ENCODE measurements around the gene AGBL2. TPM values are rescaled to one million over a fixed set of nuclear protein-coding genes. Genes with fewer than 3 reads are reported as not detected.
"Not testable (repeated sequence)": the region's sequence is repeated elsewhere in the genome, so short reads cannot be mapped to it uniquely, and the experiment has no call there.

The AGBL2 gene, protein sequence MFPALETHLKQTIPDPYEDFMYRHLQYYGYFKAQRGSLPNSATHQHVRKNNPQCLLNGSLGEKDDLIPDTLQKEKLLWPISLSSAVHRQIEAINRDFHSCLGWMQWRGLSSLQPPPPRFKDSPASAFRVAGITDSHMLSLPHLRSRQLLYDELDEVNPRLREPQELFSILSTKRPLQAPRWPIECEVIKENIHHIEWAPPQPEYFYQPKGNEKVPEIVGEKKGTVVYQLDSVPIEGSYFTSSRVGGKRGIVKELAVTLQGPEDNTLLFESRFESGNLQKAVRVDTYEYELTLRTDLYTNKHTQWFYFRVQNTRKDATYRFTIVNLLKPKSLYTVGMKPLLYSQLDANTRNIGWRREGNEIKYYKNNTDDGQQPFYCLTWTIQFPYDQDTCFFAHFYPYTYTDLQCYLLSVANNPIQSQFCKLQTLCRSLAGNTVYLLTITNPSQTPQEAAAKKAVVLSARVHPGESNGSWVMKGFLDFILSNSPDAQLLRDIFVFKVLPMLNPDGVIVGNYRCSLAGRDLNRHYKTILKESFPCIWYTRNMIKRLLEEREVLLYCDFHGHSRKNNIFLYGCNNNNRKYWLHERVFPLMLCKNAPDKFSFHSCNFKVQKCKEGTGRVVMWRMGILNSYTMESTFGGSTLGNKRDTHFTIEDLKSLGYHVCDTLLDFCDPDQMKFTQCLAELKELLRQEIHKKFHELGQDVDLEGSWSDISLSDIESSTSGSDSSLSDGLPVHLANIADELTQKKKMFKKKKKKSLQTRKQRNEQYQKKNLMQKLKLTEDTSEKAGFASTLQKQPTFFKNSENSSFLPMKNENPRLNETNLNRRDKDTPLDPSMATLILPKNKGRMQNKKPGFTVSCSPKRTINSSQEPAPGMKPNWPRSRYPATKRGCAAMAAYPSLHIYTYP
- total RNA-seq: 2.7 TPM

DNA sequence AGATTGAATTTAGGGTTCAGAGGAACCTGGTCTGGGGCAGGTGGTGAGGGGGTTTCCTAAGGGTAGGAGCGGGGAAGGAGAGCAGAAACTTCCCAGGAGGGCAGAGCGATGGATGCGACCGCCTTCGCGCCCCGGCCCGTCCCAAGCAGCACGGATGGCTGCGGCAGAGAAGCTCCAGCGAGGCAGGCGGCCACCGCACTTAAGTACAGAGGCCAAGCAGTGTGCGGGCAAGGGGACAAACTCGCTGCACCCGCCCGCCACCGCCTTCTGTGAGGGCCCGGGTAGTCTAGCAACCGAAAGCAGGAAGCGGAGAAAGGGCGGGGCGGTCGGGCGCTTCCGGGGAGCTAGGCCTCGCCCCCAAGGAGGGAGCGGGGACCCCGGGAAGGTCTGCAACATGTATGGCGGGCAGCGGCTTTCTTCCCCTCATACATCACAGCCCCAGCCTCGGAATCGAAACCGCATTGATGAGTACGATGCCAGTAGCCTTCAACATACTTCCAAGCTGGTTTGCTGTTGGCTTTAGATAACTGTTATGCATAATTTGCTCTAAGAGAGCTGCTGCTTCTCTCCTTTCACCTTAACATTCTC is at the start of gene AGBL2:
Gene AGBL2, minus strand, starts transcription at position 288 of the 588 bp plus-strand sequence. CDS start 719 bp downstream, outside the sequence.
- ATAC-seq (peak; percentile 87), DNase-seq (ENCODE audit: low spot score) (peak; percentile 79)

DNA sequence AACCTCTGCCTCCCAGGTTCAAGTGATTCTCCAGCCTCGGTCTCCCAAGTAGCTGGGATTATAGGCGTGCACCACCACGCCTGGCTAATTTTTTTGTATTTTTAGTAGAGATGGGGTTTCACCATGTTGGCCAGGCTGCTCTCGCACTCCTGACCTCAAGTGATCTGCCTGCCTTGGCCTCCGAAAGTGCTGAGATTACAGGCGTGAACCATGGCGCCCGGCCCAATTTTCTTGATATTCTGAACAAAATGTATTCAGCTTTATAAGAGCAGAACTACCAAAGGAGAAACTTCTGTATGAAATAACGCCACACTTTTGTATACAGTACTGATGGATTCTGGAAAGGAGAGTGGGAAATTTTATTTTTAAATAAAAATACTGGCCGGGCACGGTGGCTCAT is 44.1 kb upstream of the AGBL2 start:
- ATAC-seq: not testable (repeated sequence)

GRCh38 chr11:47756208-47756607 is 41.0 kb upstream of the AGBL2 start:
- ATAC-seq (no peak), DNase-seq (ENCODE audit: low spot score) (no peak)

More for the DNA sequence above, 44.1 kb upstream of the AGBL2 start:
- DNase-seq (ENCODE audit: low spot score): not testable (repeated sequence)

- DNase-seq (ENCODE audit: low spot score) (no peak), ATAC-seq (no peak)
These were observed 35.6 kb upstream of the AGBL2 start for GRCh38 chr11:47750725-47751124.

GRCh38 chr11:47742494-47742893 is 27.3 kb upstream of the AGBL2 start:
- ATAC-seq; DNase-seq (ENCODE audit: low spot score): not testable (repeated sequence)

DNA sequence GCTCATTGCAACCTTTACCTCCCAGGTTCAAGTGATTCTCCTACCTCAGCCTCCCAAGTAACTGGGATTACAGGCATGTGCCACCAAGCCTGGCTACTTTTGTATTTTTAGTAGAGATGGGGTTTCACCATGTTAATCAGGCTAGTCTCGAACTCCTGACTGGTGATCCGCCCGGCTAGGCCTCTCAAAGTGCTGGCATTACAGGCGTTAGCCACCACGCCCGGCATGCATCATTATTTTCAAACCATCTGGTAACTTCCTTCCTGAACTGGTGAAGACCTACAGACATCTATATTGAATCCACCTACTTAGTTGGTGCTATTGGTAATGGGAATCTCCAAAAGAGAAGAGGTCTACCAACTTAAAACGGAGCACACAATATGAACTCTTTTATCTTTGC is 22.6 kb upstream of the AGBL2 start:
- not testable (repeated sequence) for ATAC-seq; DNase-seq (ENCODE audit: low spot score)

DNA sequence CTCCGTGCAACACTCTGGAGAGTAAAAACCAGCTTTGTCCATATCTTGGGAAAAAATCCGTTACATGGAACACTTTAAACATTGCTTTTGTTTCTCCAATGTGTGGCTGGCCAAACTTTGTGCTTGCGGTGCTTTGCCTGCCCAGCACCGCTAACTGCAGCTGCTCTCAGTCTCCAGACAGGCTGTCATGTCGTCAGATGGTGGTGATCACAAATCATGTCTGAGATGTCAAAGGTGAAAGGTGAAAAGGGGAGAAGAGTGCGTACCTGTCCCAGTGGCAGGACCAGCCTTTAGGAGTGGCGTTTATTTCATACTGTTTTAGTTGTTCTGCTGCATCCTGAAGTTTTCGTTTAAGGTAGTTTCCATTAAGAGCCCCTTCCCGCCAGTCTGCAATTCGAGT is 17.1 kb upstream of the AGBL2 start:
- no peak for ATAC-seq
- no peak for DNase-seq (ENCODE audit: low spot score)

GRCh38 chr11:47731475-47731874 is 16.3 kb upstream of the AGBL2 start:
- DNase-seq (ENCODE audit: low spot score) (no peak), ATAC-seq (no peak)

- ATAC-seq: no peak
- DNase-seq (ENCODE audit: low spot score): peak; percentile 71
These were observed 11.8 kb upstream of the AGBL2 start for GRCh38 chr11:47726878-47727514.

GRCh38 chr11:47726118-47726442 is 10.9 kb upstream of the AGBL2 start:
- peak; percentile 60 for ATAC-seq
- peak; percentile 61 for DNase-seq (ENCODE audit: low spot score)

- ATAC-seq (peak; percentile 5), DNase-seq (ENCODE audit: low spot score) (peak; percentile 0)
These were observed 10.4 kb upstream of the AGBL2 start for GRCh38 chr11:47725442-47726117.

GRCh38 chr11:47724041-47724729 is 9.0 kb upstream of the AGBL2 start:
- DNase-seq (ENCODE audit: low spot score) (peak; percentile 85), ATAC-seq (peak; percentile 81)

GRCh38 chr11:47723041-47723440 is 7.9 kb upstream of the AGBL2 start:
- DNase-seq (ENCODE audit: low spot score): peak; percentile 60
- peak; percentile 50 for ATAC-seq

- DNase-seq (ENCODE audit: low spot score) (peak; percentile 7), ATAC-seq (no peak)
These were observed 5.5 kb upstream of the AGBL2 start for GRCh38 chr11:47720651-47721050.

GRCh38 chr11:47716692-47717091 is 1.5 kb upstream of the AGBL2 start:
- peak; percentile 11 for DNase-seq (ENCODE audit: low spot score)
- peak; percentile 5 for ATAC-seq

DNA sequence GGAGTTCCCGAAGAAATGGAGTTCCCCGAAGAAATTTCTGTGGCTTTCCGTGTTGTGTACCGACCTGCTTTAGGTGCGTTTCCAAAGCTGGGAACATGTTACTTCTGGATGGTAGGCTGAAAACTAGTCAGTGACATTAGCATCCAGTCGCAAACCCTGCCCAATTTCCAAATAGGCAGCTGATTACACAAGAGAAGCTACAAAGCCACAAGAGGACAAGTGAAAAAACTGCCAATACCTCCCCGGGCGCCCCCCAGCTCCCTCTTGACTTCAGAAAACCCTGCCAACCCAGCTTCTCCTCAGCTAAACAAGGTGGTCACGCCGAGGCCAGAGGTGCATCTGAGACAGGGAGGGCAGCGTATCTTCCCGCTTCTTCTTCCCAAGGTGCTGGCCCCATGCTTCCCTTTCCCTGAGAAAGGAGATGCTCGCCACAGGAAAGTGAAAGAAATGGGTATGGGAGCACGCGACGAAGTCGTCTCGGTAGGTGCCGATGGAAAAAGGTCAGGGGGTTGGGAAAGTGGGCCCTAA is 551 bp downstream of the AGBL2 start:
- ATAC-seq (peak; percentile 72), DNase-seq (ENCODE audit: low spot score) (peak; percentile 59)

- DNase-seq (ENCODE audit: low spot score): no peak
- peak; percentile 11 for ATAC-seq
These were observed 3.4 kb downstream of the AGBL2 start for GRCh38 chr11:47711816-47712215.

DNA sequence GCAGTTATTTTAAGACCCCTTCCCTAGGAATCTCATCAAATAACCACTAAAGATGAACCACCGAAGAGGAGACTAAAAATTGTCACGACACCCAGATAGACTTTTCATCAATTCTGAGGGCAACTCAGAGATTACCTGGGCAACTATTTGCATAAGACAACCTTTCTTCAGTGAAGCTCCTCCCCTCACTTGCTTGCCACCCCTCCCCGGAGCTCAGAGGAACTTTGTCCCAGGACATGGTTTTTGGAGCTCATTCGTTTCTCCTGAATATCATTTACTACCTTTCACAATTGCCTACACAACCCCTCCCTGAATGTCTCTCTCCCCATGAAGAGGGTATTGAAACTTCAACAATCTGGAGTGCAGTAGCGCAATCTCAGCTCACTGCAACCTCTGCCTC is 3.9 kb downstream of the AGBL2 start:
- ATAC-seq (peak; percentile 62), DNase-seq (ENCODE audit: low spot score) (no peak)

- not testable (repeated sequence) for ATAC-seq
These were observed 7.8 kb downstream of the AGBL2 start for GRCh38 chr11:47707275-47707786.

More at GRCh38 chr11:47707275-47707786, 7.8 kb downstream of the AGBL2 start:
- DNase-seq (ENCODE audit: low spot score): not testable (repeated sequence)

Data from left lobe of liver (tissue), 2 donors.